Fibroblast of lung (primary cell): ENCODE measurements around the gene SLC29A1. TPM values are rescaled to one million over a fixed set of nuclear protein-coding genes. Genes with fewer than 3 reads are reported as not detected.
"Not testable (repeated sequence)": the region's sequence is repeated elsewhere in the genome, so short reads cannot be mapped to it uniquely, and the experiment has no call there.

Source experiments
- DNase-seq, 2 donors: peaks; one replicate each; pipeline versions ENCODE4 v3.0.0 to v3.0.0-alpha.2; 2010; ENCODE audit warnings: low read depth in 2 of 2
- H2AFZ ChIP-seq: 2 replicates; pipeline ENCODE4 v1.5.1; 2012; ENCODE audit warnings: low read length, control low read depth, inconsistent platforms
- H3K27ac ChIP-seq: 2 replicates; pipeline ENCODE4 v1.5.1; 2011; ENCODE audit warnings: low read length, control low read depth; ENCODE audit not compliant: insufficient read depth
- H3K27me3 ChIP-seq: 2 replicates; pipeline ENCODE4 v1.5.1; 2011; ENCODE audit warnings: mild to moderate bottlenecking, low read length; ENCODE audit not compliant: control insufficient read depth, insufficient read depth
- H3K36me3 ChIP-seq: 2 replicates; pipeline ENCODE4 v1.5.1; 2011; ENCODE audit warnings: low read length; ENCODE audit not compliant: control insufficient read depth, insufficient read depth
- H3K4me1 ChIP-seq: 2 replicates; pipeline ENCODE4 v1.5.1; 2011; ENCODE audit warnings: low read length; ENCODE audit not compliant: control insufficient read depth, insufficient read depth; ENCODE audit errors: extremely low read depth
- H3K4me2 ChIP-seq: 2 replicates; pipeline ENCODE4 v1.5.1; 2011; ENCODE audit warnings: low read length, control low read depth; ENCODE audit not compliant: insufficient read depth; ENCODE audit errors: extremely low read depth
- H3K4me3 ChIP-seq, 4 experiments: fragments of 200-600 bp in 1 of 4; sonication (generic) in 1 of 4; replicated peaks in 1 of 4; 2 replicates each; pipeline ENCODE4 v1.5.1; 2011 to 2016; ENCODE audit warnings: low read length in 4 of 4, low read depth in 3 of 4, mild to moderate bottlenecking in 3 of 4, control low read depth in 2 of 4, inconsistent platforms in 1 of 4, mixed read lengths in 1 of 4; ENCODE audit not compliant: insufficient read depth in 1 of 4; ENCODE audit errors: control extremely low read depth in 1 of 4
- H3K79me2 ChIP-seq: 2 replicates; pipeline ENCODE4 v1.5.1; 2012; ENCODE audit warnings: mild to moderate bottlenecking, low read length, inconsistent platforms; ENCODE audit not compliant: control insufficient read depth, insufficient read depth
- H3K9ac ChIP-seq: 2 replicates; pipeline ENCODE4 v1.5.1; 2011; ENCODE audit warnings: mild to moderate bottlenecking, low read length, control low read depth; ENCODE audit not compliant: insufficient read depth
- H3K9me3 ChIP-seq: 2 replicates; pipeline ENCODE4 v1.5.1; 2012; ENCODE audit warnings: low read depth, low read length; ENCODE audit not compliant: control insufficient read depth, insufficient read depth
- H4K20me1 ChIP-seq: 2 replicates; pipeline ENCODE4 v1.5.1; 2011; ENCODE audit warnings: low read length; ENCODE audit not compliant: control insufficient read depth, insufficient read depth; ENCODE audit errors: extremely low read depth
- EZH2 ChIP-seq: IDR thresholded peaks from 2 replicates; pipeline ENCODE4 v1.5.1; 2012; ENCODE audit warnings: low read length, control low read depth, mild to moderate bottlenecking; ENCODE audit errors: missing control alignments
- polyA plus RNA-seq, 2 donors: library from polyadenylated mRNA; depleted of rRNA in 1 of 2; stranded (reverse) in 1 of 2; unstranded in 1 of 2; fragments of >200 nt; gene quantifications; 2 replicates each; pipeline ENCODE4 v1.2.1, GENCODE V29; 2011 to 2012; ENCODE audit warnings: missing spikeins in 1 of 2
- total RNA-seq: library from RNA; depleted of rRNA; stranded (reverse); fragments of >200 nt; gene quantifications from 2 replicates; pipeline ENCODE4 v1.2.1, GENCODE V29; 2014
- TF ChIP-seq, protein P1 (sequence below), 2 donors: IDR thresholded peaks in 1 of 2; conservative IDR thresholded peaks in 1 of 2; 1 replicate in 1 of 2; 2 replicates in 1 of 2; pipeline ENCODE4 v1.5.1; 2011 to 2012; ENCODE audit warnings: low read length in 2 of 2, control low read depth in 1 of 2, inconsistent platforms in 1 of 2, low read depth in 1 of 2, mild to moderate bottlenecking in 1 of 2

The SLC29A1 gene
- total and polyA plus RNA-seq, 2 donors (not counting 1 experiment from before 2014, with no cell fraction given) = 13.4 to 21.9 TPM

GRCh38 chr6:44179648-44180047 is 43.7 kb upstream of the SLC29A1 start:
- Histone ChIP-seq H3K36me3 (no peaks in the 10 kb centered on the region), H3K27me3 (no peaks in the 10 kb centered on the region), H3K27ac (no peak overlapping the region), H3K4me2 (no peak overlapping the region), H2AFZ (no peak overlapping the region), H3K4me3 (no peak overlapping the region), H3K9ac (no peak overlapping the region), H3K4me1 (peaks cover 6% of the 10 kb centered on the region), H4K20me1 (no peaks in the 10 kb centered on the region), H3K79me2 (no peaks in the 10 kb centered on the region), H3K9me3 (no peaks in the 10 kb centered on the region)
- TF ChIP-seq, protein P1, sequence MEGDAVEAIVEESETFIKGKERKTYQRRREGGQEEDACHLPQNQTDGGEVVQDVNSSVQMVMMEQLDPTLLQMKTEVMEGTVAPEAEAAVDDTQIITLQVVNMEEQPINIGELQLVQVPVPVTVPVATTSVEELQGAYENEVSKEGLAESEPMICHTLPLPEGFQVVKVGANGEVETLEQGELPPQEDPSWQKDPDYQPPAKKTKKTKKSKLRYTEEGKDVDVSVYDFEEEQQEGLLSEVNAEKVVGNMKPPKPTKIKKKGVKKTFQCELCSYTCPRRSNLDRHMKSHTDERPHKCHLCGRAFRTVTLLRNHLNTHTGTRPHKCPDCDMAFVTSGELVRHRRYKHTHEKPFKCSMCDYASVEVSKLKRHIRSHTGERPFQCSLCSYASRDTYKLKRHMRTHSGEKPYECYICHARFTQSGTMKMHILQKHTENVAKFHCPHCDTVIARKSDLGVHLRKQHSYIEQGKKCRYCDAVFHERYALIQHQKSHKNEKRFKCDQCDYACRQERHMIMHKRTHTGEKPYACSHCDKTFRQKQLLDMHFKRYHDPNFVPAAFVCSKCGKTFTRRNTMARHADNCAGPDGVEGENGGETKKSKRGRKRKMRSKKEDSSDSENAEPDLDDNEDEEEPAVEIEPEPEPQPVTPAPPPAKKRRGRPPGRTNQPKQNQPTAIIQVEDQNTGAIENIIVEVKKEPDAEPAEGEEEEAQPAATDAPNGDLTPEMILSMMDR (conservative IDR thresholded peaks at IDR 0.05 in 1 of 2, IDR thresholded peaks at IDR 0.05 in 1 of 2; ENCODE audit: low read depth in 1 of 2, low read length in 2 of 2) = no peak
- TF ChIP-seq EZH2 = no peak
- no peak for DNase-seq

DNA sequence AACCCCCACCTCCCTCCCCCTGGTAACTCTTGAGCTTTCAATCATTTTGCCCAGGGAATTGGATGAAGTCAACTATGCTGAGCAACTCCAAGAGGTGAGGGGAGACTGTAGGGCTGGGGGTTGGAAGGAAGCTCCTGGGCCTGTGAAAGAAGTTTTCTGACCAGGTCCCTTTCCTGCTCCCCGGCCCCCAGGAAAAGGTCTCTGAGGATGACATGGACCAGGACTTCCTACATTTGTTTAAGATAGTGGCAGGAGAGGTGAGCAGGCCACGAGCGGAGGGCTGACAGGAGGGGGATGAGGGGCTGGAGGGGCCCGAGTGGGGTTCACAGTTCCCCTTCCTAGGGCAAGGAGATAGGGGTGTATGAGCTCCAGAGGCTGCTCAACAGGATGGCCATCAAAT is 43.0 kb upstream of the SLC29A1 start:
- no peaks in the 10 kb centered on the region for H3K36me3 ChIP-seq
- H3K27me3 ChIP-seq = no peaks in the 10 kb centered on the region
- H2AFZ ChIP-seq = no peak overlapping the region
- no peaks in the 10 kb centered on the region for H4K20me1 ChIP-seq
- H3K4me1 ChIP-seq = peaks cover 6% of the 10 kb centered on the region
- H3K27ac ChIP-seq = no peak overlapping the region
- no peak overlapping the region for H3K4me2 ChIP-seq
- no peak overlapping the region for H3K4me3 ChIP-seq
- no peaks in the 10 kb centered on the region for H3K9me3 ChIP-seq
- no peak for TF ChIP-seq EZH2
- TF ChIP-seq, protein P1 (conservative IDR thresholded peaks at IDR 0.05 in 1 of 2, IDR thresholded peaks at IDR 0.05 in 1 of 2; ENCODE audit: low read depth in 1 of 2, low read length in 2 of 2) = no peak
- H3K79me2 ChIP-seq = no peaks in the 10 kb centered on the region
- no peak for DNase-seq
- no peak overlapping the region for H3K9ac ChIP-seq

- Histone ChIP-seq H3K4me2 (no peak overlapping the region), H3K27me3 (no peaks in the 10 kb centered on the region), H3K36me3 (no peaks in the 10 kb centered on the region), H2AFZ (no peak overlapping the region), H3K4me3 (no peak overlapping the region), H3K9me3 (no peaks in the 10 kb centered on the region), H3K27ac (no peak overlapping the region), H3K9ac (no peak overlapping the region), H3K79me2 (no peaks in the 10 kb centered on the region), H4K20me1 (no peaks in the 10 kb centered on the region), H3K4me1 (peaks cover 6% of the 10 kb centered on the region)
- DNase-seq = no peak
- TF ChIP-seq, protein P1 (conservative IDR thresholded peaks at IDR 0.05 in 1 of 2, IDR thresholded peaks at IDR 0.05 in 1 of 2; ENCODE audit: low read depth in 1 of 2, low read length in 2 of 2) = no peak
- no peak for TF ChIP-seq EZH2
Observed at GRCh38 chr6:44180886-44181285, 42.5 kb upstream of the SLC29A1 start.

DNA sequence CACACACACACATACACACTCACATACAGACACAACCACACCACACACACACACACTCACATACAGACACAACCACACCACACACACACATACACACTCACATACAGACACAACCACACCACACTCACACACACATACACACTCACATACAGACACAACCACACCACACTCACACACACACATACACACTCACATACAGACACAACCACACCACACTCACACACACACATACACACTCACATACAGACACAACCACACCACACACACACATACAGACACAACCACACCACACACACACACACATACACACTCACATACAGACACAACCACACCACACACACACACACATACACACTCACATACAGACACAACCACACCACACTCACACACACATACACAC is 41.6 kb upstream of the SLC29A1 start:
- not testable (repeated sequence) for H3K79me2 ChIP-seq, H3K4me2 ChIP-seq, H3K27ac ChIP-seq, H2AFZ ChIP-seq, H3K9me3 ChIP-seq, H4K20me1 ChIP-seq, H3K9ac ChIP-seq, DNase-seq, H3K4me3 ChIP-seq, H3K4me1 ChIP-seq, H3K27me3 ChIP-seq, H3K36me3 ChIP-seq
